Mucosa of descending colon (tissue), 3 donors: ENCODE measurements around the gene CSNK2A3. TPM values are rescaled to one million over a fixed set of nuclear protein-coding genes. Genes with fewer than 3 reads are reported as not detected.

Experiments
- ATAC-seq: fragments of 200-7000 bp; cut with Tn5 transposase; one replicate; pipeline ENCODE4 v1.9.1; 2020; ENCODE audit warnings: mild to moderate bottlenecking, moderate library complexity
- DNase-seq, 3 donors: peaks; one replicate each; pipeline ENCODE4 v3.0.0-alpha.2; 2020
- H3K36me3 ChIP-seq: fragments of 200-600 bp; one replicate; pipeline ENCODE4 v1.8.0; 2021; ENCODE audit warnings: low read depth, mild to moderate bottlenecking
- H3K4me1 ChIP-seq: fragments of 200-600 bp; one replicate; pipeline ENCODE4 v1.8.0; 2021; ENCODE audit warnings: low read depth, mild to moderate bottlenecking
- H3K4me3 ChIP-seq: fragments of 200-600 bp; one replicate; pipeline ENCODE4 v1.8.0; 2021; ENCODE audit warnings: mild to moderate bottlenecking
- H3K9me3 ChIP-seq: fragments of 200-600 bp; one replicate; pipeline ENCODE4 v1.8.0; 2021; ENCODE audit warnings: mild to moderate bottlenecking
- CTCF ChIP-seq: fragments of 200-600 bp; IDR thresholded peaks from one replicate; pipeline ENCODE4 v1.8.0; 2022; ENCODE audit warnings: antibody characterized with exemption, mild to moderate bottlenecking
- intact Hi-C, 2 donors: fragments of 100-400 bp; cut with DNase I in 1 of 2; cut with micrococcal nuclease in 1 of 2; formaldehyde crosslinking; loops; one replicate each; pipeline versions ENCODE4 v1.11.0 to v1.11.1; 2022; cut with DNase I, micrococcal nuclease
- total RNA-seq, 3 donors: library from RNA; stranded (reverse); fragmentation: NEBNext Ultra II Directional in 2 of 3; extraction: Animal tissue kit (Norgen Biotek cat#: 25700) in 2 of 3; gene quantifications; one replicate each; pipeline versions ENCODE4 v1.2.1 to v1.2.4, GENCODE V29; 2021 to 2023
- donor health status: DM: no; HTN: no; CAD: no; lungs with moderate emphysema.
- donor health status: DM: no; HTN: no; CAD: no.
- donor health status: DM: no; HTN: yes; CAD: no.

Gene CSNK2A3
- total RNA-seq, 3 donors from 2014 or later, result 0.43 to 2.1 TPM; not detected in 1

GRCh38 chr11:11320825-11321224, 32.2 kb downstream of the CSNK2A3 start:
- intact Hi-C loops, result no loop called here
- H3K4me1 ChIP-seq, result no peaks in the 10 kb centered on the region
- TF ChIP-seq CTCF, result no peak
- ATAC-seq (no peak), DNase-seq (no peak)
- H3K9me3 ChIP-seq, result no peaks in the 10 kb centered on the region
- H3K4me3 ChIP-seq, result no peak overlapping the region
- H3K36me3 ChIP-seq, result no peaks in the 10 kb centered on the region

- intact Hi-C loops, result no loop called here
- Histone ChIP-seq H3K36me3 (no peaks in the 10 kb centered on the region), H3K4me1 (no peaks in the 10 kb centered on the region), H3K4me3 (no peak overlapping the region), H3K9me3 (no peaks in the 10 kb centered on the region)
- ATAC-seq, result no peak
- no peak for TF ChIP-seq CTCF
- no peak for DNase-seq
Observed at GRCh38 chr11:11318961-11319360, 34.1 kb downstream of the CSNK2A3 start.

GRCh38 chr11:11318461-11318860, 34.6 kb downstream of the CSNK2A3 start:
- H3K9me3 ChIP-seq, result no peaks in the 10 kb centered on the region
- H3K4me3 ChIP-seq, result no peak overlapping the region
- no peak for TF ChIP-seq CTCF
- ATAC-seq, result no peak
- no peaks in the 10 kb centered on the region for H3K4me1 ChIP-seq
- no peak for DNase-seq
- intact Hi-C loops, result no loop called here
- H3K36me3 ChIP-seq, result no peaks in the 10 kb centered on the region

GRCh38 chr11:11316651-11317230, 36.3 kb downstream of the CSNK2A3 start:
- intact Hi-C loops, result no loop called here
- TF ChIP-seq CTCF, result no peak
- no peak for ATAC-seq
- Histone ChIP-seq H3K9me3 (no peaks in the 10 kb centered on the region), H3K4me3 (no peak overlapping the region), H3K4me1 (no peaks in the 10 kb centered on the region), H3K36me3 (no peaks in the 10 kb centered on the region)
- DNase-seq, result no peak

- TF ChIP-seq CTCF, result no peak
- Histone ChIP-seq H3K4me1 (no peaks in the 10 kb centered on the region), H3K9me3 (no peaks in the 10 kb centered on the region), H3K4me3 (no peak overlapping the region), H3K36me3 (no peaks in the 10 kb centered on the region)
- intact Hi-C loops, result no loop called here
- no peak for ATAC-seq
- no peak for DNase-seq
Observed at GRCh38 chr11:11313902-11314692, 39.0 kb downstream of the CSNK2A3 start.
